ENCODE measurements around the gene CDH26.

Gene CDH26

DNA sequence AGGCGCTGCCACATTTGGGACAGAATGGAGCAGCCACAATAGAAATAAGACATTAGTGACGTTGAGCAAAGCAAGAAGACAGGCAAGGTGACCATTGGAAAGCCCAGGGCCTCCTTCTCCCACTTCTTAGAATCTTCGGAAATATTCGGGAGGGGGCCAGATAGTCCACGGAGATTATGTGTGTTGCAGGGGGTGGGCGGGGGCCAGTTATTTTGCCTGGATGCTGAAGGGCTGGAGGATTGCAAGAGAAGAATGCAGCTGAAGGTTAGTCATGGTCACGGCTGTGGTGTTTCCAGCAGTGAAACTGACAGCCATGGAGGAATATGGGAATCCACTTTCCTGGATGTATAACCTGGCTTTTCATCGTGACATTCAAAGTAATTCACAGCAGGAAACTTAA lies 88.6 kb downstream of the CDH26 start:
- no peak for DNase-seq (ENCODE audit: low spot score)

DNA sequence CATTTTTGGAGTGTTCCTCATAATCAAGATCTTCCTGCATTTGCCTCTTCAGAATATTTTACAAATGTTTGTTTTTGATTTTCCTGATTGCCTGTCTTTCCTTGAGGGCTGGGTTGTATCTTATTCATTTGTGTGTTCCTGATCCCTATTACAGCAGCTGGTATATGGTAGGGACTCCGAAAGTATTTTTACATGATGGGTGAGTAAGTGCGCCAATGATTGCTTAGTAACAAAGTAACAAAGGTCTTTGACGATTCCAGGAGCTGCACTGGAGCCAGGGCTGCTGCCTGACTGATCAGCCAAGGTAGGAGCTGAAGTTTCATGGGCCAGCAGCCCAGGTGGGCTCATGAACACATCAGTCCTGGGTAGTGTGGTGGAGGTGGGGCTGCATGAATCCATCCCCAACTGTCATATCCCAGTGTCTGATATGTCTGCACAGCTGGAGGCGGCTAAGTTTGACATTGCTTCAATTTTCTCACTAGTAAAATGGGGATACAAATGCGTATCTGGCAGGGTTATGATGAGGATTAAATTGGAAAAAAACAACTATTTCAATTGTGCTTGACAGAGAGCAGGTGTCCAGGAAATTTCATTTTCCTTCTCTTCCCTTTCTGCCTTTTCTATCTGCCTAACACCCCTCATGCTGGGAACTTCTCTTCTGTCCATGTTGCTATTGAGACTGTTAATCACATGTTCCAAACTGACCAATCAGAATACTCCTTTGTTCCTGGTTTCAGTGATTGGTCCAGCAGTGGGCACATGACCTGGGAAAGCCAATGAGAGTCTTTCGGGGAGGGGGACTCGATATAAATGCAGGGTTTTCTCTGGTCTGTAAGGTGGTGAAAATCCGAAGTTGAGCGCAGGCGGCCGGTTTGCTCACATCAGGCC lies 90.7 kb downstream of the CDH26 start:
- no peak for DNase-seq (ENCODE audit: low spot score)

DNA sequence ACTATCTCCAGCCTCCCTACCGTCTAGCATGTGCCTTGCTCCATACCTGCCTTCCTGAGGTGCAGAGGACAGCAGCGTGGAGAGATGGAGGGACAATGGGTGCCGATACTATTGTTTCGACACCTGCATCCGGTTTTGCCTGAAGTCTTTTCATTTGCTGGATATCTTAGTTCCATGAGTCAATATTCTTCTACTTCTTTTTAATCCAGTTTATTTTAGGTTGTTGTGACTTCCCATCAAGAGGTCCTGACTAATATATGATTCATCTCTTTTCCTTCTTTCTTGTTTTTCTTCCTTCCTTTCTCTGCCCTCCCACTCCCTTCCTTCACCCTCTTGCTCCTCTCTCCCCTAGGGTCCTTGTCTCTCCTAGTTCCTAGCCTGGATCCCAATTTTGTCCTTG lies 91.4 kb downstream of the CDH26 start:
- no peak for DNase-seq (ENCODE audit: low spot score)

DNA sequence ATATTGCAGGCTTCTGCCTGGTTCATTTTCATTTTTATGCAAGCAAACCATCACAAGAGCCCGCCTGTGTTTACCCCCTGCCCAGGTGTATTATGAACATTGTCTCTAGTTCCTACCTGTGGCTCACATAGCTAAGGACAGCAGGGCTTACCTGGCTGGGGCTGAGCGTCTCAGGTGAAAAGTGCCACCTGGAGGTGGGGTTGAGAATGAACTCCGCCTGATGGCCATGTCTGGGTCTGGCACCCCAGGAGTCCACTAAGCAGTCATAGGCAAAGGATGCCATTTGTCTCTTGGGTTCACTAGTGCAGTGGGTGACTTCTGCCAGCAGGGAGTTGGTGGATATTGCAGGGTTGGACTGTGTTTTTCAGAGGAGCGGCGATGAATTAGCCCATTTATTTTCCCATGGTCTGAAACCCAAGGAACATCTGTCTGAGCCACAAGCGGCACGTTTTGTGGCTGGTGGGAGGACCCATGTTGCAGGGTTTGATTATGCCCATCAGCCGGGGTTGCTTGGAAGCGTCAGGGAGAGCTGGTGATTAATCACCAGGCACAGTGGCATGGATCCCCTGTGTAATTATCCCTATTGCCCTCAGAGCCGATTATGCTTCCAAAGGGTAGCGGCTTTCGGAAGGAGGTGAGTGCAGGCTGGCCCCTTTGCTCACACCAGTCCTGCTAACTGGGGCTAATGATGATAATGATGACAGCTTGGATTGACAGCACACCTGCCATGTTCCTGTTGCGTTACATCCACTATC lies 92.1 kb downstream of the CDH26 start:
- no peak for DNase-seq (ENCODE audit: low spot score)

DNA sequence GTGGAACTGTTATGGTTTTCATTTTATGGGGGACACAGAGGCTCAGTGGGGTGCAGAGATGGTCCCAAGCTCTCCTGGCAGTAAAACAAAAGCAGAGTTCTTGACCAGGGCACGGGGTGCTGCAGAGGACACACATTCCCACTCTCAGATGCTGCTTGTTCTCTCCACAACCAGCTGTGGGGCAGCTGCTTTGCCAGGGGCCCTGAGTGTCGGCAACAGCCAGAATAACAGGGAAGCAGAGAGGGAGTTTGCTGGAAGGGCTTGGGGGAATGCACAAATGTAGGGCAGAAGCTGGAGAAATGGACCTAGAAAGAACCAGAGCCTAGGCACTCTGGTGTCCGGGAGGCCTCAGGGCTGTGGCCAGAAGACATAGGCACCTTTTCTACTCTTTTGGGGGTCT lies 93.7 kb downstream of the CDH26 start:
- no peak for DNase-seq (ENCODE audit: low spot score)

DNA sequence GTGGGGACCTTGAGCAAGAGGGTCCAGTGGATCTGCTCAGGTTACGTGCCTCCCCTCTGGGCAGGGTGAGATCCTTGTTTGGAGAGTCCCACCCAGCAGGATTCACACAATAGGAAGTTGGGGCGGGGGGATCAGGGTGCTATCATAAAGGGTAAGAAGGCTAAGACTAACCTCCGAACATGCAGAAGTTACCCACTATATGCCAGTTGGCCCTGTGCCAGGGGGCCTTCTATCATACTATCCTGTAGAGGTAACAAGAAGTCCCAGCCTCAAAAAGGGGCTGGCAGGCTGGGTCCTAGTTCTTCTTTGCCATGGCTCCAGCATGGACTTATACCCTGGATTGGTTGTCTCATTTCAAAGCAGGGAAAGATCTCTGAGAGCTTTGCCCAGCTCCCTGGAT lies 94.1 kb downstream of the CDH26 start:
- no peak for DNase-seq (ENCODE audit: low spot score)

DNA sequence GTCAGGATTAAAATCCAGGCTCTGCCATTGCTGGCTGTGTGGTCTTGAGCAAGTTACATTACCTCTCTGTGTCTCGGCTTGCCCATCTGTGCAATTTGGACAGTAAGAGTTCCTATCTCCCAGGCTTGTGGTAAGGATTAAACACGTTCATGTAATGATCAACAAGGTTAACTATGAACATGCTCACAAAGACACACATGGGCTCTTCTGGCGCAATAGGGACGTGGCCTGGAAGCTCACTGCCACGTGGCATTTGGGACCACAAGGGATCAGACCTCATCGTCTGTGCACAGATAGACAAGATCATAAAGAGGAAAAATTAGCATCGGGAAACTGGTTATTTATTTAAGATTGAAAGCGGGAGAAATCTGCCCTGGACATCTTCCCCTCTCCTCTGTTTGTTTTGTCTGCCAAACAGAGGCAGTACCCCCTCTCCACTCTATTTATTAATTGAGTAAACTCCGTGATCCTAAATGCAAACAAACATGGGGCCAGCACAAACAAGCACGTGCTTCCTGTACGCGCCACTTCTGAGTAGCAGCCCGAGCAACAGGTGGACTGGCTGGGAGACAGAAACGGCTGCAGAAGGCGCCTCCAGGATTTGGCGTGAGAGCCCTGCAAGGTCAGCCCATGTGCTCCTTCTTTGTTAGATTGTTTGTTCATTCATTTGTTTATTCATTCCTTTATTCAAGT lies 95.0 kb downstream of the CDH26 start:
- DNase-seq (ENCODE audit: low spot score) = no peak

DNA sequence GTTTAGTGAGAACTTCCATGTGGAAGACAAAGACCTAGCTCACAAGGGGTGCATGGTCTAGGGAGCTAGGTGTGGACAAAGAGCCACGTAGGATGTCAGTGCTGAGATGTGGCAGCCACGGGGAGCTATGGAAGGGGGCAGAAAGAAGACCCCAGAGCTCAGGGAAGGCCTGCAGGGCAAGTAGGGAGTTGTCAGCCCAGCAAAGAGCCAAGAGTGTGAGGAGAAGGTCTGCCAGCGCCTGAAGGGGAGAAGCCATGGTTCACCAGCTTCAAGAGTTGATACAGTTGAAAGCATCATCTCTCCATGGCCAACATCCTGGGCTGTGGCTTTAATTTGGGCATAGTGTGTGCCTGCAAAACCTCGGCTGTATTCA lies 95.6 kb downstream of the CDH26 start:
- DNase-seq (ENCODE audit: low spot score) = no peak

DNA sequence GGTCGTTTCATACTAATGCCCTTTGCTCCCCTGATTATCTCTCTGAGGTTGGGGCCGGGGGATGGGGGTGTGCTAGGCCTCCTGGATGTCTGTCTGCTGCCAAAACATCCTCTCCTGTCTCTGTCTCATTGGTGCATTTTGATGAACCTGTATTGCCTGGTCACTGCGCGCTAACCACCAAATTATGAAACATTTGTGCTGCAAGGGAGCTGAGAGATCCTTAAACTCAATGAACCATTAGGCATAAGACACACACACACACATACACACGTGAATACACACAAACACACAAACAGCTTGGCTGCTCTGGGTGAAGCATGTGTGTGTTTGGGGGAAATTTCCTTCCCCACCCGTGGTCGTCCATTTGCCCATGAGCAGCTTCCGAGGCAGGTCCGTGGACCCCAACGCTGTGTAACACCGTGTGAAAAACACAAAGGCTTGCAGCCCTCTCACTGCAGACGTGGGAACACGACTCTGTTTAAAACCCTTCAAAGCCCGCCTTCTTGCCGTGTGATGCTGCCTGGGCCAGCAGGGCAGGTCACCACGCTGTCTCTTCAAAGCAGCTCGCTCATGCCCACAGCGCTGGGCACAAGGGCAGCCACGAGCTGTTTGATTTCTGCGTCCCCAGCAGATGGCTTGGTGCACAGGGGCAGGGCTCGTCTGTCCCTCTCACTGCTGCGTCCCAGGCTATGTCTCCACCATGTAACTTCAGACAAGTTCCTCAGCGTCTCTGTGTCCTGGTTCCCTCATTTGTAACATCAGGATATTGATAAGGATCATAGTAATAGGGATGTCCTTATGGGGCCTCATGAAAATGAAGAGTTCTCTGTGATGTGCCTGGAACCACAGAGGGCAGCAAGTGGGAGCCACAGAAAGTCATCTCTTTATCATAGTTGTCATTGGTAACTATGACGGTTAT lies 96.8 kb downstream of the CDH26 start:
- no peak for DNase-seq (ENCODE audit: low spot score)

DNA sequence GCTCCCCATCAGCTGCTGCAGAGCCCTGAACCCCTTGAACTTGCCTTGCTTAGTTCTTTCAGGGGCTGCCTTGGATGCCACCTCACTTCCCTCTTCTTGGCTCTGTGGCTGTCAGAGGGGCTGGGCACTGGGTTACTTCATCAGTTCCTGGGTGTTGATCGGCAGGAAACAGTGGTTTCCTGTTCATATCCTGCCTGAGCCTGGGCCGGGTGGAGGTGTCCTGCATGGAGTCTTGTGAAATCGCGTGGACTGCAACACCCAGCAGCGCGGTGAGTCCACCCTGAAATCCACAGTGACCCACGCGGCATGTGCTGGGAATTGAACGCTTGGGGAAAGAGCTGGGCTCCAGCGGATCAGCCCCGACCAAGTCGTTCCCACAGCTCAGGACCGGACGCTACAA lies 97.5 kb downstream of the CDH26 start:
- peak; percentile 51 for DNase-seq (ENCODE audit: low spot score)

DNA sequence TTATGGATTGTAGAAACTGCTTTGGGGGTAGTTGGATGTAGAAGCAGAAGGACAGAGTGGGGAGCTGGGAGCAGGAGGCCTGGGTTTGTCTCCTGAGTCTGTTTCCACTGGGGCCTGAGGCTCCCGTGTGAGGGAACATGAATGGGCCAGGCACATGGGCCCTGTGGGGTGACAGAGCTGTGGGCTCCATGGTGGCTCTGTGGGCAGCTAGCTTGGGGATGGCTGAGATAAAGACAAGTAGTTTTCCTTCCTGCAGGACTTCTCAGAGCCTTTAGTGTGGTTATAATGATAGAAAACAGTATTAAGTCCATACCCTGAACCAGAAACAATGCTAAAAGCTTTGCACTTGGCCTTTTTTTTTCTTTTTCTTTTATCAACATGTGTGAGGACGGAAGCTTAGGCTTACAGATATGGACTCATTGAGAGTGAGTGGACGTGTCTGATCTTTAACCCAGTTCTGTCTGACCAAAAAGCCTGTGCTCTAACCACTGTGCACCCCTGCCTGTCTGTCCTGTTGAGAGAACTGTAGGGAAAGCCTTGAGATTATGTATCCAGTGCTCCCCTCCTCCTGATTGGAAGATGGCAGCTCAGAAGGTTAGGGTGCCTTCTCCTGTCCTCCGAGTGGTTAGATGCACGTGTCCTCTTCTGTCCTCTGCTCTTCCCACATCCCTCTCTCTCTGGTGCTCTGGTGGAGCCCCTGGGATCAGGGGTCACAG lies 98.3 kb downstream of the CDH26 start:
- no peak for DNase-seq (ENCODE audit: low spot score)

DNA sequence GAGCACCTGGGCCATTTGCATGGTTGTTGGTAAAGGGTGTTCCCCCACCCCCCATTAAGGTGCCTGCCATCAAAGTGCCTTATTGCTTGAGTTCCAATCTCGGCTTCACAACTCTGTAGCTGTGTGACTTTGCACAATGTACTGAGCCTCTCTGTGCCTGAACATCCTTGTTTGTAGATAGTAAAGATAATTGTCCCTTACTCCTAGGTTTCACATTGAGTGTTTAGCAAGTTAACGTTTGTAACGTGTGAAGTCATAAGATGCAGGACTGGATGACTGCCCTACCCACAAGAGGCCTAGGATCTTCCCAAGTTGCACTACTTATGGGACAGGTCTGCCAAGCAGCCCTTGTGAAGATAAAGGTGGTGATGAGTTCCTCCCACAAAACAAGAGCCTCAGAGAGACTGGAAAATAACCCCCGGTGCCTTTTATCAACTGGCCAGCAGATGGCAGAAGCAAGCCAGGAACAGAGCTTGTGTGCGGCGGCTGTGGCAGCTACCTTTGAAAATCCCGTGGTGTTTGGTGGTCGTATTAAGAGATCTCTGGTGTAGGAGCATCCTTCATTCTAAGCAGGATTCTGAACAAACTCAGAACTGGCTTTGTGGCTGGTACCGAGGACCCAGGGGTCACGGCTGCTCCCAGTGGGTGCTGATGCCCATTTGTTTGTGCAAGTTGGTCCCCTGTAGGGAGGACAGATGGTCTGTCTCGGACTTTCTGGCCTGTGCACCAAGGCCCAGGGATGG lies 99.1 kb downstream of the CDH26 start:
- peak; percentile 69 for DNase-seq (ENCODE audit: low spot score)

DNA sequence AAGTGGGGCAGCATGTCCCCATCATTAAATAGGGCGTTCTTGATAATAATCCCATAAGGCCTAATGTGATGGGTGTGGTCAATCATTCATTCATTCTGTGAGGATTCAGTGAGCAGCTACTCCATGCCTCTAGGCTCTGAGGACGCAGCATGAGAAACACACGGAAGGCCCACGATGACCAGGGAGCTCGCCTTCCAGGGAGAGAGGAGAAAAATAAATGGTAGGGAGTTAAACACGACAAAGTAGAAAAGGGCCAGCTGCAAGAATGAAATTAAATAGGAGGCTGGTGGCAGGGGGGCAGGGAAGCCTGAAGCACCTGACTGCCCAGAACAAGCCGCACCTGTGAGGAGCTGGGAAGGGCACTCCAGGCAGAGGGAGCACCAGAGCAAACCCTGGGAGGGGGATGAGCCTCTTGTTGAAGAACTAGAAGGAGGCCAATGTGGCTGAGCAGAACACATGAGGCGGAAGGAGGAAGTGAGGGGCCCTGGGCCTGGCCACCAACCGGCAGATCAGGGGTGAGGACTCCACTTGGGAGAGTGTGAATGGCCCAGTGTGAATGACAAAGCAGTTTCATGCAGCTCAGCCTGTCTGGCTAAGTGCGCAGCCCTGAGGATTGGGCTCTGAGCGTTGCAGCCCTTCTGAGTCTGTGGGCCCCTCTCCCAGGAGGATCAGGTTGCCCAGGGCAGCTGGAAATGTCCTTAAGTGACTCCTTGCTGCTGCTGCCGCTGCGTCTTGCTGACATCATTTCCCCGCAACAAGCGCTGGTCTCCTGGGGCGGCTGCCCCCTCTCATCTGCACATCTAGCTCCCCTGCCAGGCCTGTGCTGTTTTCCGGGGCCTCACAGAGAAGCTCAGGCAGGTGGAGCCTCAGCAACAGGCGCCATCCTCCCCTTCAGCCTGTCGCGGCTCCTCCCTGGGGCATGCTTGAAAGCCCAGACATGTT lies 99.9 kb downstream of the CDH26 start:
- peak; percentile 12 for DNase-seq (ENCODE audit: low spot score)

DNA sequence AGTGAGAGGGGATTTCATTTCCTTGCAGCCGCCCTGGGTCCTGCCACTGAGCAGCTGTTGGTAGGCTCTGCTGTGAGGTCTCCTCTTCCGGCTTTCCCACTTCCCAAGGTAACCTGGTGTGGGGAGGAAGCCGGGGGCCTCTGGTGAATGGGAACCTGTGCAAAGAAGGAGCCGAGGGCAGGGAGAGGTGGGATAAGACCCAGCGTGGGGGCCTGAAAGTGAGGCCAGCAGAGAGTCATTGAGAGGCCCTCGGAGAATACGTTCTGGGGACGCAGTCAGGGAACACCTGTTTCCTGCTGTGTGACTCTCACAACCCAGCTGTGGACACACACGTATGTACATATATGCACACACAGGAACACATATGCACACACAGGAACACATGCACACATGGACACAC lies 100.7 kb downstream of the CDH26 start:
- no peak for DNase-seq (ENCODE audit: low spot score)

DNA sequence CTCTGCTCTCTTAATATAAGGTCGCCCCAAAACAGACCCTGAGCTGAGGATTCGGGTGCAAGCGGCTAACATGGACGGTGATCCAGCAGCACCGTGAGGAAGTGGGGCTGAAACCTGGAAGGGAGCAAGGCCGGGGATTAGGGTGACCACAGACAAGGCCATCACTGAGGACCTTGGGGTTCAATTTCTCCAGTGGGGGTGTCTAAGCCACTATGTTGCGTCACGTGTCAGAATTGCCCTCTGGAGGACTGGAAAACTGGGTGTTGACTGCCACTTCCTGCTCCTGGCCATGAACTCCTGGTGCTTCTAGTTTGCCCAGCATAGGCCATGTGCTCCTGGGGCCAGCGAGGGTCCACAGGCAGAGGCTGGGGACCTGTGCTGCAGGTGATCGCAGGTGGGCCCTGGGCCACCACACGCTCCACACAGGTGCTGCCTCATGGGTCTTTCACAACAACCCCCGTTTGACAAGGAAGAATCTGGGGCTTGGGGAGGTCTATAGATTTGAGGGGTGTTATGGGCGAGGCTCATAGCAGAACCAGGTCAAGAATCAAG lies 101.9 kb downstream of the CDH26 start:
- no peak for DNase-seq (ENCODE audit: low spot score)

DNA sequence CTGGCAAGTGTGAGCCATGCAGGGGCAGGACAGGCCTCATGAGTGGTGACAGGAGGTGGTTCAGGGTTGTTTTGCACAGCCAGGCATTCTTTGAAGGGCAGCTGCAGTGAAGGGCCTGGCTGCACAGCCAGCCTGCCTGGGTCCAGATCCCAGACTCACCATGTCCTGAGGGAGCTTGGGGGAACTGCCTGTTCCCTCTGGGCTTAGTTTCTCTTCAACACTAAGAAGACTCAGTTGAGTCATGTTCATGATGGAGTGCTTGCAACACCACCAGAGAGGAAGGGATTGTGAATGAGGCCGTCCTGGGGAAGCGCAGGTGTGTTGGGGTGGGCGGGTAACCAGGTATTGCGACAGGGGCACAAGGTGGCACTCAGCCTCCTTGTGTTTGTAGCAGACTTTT lies 102.4 kb downstream of the CDH26 start:
- no peak for DNase-seq (ENCODE audit: low spot score)

DNA sequence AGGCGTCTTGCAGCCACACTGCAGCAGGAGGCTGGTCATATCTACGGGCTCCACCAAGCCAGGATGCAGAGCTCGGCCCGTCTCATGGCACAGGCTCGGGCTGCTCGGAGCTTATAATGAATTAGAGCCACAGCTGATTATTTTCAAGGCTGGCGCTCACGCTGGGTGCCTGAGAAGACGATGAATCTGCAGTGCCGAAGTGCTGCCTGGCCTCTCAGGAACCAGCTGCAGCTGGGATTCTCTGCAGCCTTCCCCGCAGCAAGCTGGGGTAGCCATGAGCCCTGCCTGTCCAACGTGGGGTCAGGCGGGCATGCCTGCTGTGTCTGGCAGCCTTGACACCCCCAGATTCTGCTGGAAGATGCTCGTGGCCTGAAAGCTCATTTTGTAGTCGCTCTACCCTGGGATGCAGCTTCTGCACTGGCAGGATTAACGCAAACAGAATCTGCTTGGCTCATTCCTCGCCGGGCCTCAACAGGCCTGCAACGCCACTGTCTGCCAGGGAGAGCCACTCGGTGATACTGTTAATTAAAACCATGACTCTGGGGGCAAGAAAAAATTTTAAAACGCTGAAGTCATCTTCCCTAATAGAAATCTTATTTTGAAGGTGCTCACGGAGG lies 104.3 kb downstream of the CDH26 start:
- no peak for DNase-seq (ENCODE audit: low spot score)

DNA sequence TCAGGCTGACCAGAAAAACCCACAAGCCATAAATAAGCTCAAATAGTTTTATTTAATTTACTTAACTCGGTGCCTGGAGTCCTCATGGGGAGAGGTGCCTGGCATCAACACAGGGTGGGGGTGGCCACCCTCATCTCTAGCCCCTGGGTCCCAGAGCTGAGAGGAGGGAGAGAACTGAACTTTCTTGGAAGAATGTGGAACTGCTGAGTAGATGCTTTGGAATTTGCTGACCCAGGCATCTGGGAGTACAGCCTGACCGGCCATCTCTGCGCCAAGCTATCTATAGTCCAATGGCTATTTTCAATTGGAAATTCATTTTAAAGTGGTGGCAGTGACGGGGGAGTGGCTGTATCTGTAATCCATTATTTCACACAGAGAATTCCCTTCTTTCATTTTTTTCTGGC lies 104.8 kb downstream of the CDH26 start:
- DNase-seq (ENCODE audit: low spot score) = no peak

All from CD4-positive, alpha-beta T cell treated with Interleukin-15 for 4 hours (primary cell).